ELR (cell line): ENCODE data around the gene SNTG2.

Experiments used
- DNase-seq: peaks from one replicate; pipeline ENCODE4 v3.0.0-alpha.2; 2015; ENCODE audit warnings: low read depth

Gene SNTG2

DNA sequence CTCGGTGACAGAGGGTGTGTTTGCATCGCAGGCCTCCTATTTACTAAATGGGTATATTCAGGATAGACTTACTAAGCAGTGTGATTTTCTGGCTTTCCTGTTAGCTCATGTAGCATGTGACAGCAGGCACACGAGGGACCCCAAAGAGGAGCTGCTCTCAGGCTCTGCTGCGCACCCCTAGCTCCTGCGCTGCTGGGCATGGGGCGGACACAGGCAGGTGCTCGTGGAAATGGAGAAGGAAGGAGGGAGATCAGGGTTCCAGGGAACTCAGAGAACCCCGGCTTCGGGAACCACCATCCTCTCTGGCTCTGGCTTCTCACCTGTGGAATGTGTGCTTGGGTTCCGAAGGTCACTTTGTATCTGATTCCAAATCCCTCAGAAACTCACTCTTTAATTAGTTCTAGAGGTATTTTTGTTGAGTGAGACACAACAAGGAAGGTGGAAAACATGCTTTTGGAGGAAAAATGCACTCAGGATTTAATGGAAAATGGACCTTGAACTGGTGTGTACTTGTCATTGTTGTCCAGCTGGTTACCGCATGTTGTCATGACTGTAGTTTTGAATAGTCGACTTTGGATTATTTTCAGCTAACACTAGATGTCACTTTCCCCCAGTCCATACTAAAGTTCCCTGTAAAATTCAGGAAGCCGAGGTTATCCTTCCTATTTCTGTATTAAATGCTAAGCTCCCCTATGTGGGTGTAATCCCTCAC is 3.5 kb downstream of the SNTG2 start:
- DNase-seq: peak; percentile 10

GRCh38 chr2:954687-955000 is 4.0 kb downstream of the SNTG2 start:
- no peak for DNase-seq

DNA sequence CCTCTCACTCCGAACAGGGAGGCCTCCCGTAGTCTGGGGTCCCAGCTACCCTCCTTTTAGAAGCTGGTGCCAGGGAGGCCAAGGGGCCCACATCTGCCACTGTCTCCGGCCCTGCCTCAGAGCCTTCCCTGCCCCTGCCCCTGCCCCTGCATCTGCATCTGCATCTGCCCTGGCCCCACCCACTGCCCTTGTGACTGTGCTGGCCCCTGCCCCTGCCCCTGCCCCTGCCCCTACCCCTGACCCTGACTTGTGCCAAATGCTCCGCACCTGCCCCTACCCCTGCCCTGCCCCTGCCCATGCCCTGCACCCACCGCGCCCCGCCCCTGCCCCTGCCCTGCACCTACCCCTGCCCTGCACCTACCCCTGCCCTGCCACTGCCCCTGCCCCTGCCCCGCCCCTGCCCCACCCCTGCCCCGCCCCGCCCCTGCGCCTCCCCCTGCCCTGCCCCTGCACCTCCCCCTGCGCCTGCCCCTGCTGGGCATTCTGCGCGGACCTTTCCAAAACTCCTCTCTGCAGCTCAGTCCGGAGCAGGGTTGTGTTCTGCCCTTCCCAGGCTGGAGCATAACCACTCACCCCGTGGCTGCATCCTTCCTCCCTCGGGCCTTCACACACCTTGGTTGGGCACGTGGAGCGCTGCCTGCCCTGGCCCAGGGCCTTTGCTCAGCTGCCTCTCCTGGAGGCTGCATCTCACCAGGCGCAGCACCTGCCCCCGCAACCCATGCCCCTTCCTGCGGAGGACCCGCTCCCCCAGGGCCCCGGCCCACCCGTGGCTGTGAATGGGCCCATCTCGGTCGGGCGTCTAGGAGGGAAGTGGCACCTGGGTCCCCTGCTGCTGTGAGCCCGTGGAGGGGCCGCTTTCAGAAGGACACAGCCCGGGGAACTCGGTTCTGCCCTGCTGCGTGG is 5.4 kb downstream of the SNTG2 start:
- no peak for DNase-seq

DNA sequence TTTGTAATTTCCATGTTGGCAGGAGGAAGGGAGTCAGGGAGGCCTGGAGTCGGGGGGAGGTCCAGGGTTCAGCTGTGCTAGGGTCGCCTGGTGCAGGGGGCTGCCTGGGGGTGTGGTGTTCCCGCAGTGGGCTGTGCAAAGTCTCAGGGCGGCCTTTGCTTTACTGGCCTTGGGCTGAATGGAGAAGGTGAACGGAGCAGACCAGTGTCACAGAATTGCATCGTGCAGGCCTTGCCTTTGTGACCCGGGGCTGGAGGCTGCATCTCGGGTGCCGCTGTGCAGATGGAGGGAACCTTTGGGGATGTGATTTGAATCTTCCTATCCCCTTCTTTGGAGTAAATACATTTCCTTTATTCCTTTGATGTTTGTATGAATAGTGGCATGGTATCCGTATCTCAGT is 8.8 kb downstream of the SNTG2 start:
- DNase-seq: no peak

DNA sequence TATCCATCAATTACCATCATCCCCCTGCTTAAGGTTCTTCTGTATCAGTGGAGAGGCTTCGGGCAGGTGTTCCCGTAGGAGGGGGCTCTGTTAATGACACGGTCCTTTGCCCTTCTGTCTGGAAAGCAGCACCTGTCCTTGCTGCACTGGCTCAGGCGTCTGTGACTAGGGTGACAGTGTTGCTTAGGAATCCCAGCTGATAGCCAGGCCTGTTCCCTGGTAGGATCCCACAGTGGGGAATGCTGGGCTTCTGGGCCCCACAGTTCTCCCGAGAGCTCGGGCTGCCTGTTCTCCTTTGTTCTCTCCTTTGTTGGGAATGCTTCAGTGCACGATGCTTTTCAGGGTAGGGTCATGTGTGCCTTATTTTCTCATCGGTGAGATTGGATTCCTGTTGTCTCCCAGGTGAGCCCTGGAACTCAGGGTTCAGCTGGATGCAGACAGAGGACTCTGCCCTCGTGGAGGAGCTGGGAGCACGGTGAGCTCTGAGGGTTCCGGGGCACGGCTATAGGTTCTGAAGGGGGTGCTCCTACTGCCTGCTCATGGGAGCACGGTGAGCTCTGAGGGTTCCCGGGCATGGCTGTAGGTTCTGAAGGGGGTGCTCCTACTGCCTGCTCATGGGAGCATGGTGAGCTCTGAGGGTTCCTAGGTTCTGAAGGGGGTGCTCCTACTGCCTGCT is 9.6 kb downstream of the SNTG2 start:
- DNase-seq: no peak

DNA sequence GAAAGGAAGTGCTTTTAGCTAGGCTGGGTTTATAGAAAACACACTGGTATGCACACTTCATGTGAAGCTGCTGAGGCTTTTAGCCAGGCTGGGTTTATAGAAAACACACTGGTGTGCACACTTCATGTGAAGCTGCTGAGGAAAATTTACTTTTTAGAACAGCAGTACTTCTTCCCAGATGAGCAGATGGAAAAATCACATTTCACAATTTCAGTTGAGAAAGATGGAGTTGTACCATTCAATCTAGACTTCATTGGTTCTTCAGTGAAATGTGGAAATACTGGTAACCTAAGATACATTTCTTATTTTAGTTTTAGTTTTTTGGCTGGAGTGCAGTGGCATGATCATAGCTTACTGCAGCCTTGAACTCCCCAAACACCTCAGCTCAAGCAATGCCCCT is 11.1 kb downstream of the SNTG2 start:
- no peak for DNase-seq

DNA sequence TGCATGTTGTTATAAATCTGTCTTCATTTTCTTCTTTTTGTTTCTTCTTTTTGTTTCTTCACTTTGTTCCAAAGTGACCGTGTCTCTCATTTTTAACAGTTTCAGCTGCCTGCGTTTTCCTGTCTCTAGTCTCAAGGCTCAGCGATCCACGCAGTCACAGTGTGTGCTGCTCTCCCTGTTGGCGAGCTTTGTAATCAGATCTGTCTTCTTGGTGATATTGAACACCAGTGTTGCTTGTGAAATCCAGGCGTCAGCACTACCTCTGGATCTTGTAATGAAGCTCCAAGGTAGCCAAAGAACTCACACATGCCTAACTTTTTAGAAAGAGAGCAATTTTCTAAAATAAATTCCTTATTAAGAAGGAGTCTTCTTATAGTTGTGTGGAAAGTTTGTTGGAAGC is 13.2 kb downstream of the SNTG2 start:
- DNase-seq: no peak

DNA sequence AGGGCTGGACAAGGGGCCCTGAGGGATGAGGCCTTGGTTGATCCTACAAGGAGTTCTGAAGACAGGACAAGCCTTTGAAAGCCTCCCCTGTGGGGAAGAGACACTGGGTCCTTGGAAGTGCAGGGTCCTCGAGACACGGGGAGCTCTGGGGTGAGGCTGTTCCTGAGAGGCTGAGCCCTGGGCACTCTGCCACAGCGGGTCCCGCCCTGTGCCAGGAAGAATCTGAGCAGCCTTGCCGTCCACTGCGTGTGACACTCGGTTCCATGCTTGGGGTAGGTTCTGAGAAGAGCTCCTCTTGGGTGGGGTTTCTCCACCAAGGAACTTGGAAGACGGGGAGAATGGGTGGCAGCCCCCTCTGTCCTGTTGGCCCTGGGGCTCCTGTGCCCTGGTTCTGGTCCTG is 13.9 kb downstream of the SNTG2 start:
- DNase-seq: no peak

DNA sequence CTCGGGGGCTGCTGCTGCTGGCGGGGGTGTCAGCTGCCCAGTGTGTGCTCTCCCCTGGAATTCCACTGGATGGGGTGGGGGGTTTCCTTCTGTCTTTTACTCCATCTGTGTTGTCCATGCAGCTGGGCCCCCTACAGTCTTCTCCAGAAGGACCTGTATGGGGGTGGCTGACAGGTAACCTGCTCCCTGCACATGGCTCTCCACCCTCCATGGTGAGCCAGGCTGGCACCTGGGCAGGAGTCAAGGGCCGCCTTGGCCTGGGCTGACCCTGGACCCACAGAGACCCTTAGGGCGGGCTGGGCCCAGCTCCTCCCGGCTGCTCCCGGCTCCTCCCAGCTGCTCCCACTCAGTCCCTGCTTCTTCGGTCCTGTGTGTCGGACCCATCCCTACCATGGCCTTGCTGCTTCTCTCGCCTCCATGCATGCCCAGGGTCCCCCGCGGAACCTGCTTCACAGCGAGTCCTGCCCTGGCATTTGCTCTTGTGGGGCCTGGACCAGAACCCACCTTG is 15.0 kb downstream of the SNTG2 start:
- DNase-seq: no peak

DNA sequence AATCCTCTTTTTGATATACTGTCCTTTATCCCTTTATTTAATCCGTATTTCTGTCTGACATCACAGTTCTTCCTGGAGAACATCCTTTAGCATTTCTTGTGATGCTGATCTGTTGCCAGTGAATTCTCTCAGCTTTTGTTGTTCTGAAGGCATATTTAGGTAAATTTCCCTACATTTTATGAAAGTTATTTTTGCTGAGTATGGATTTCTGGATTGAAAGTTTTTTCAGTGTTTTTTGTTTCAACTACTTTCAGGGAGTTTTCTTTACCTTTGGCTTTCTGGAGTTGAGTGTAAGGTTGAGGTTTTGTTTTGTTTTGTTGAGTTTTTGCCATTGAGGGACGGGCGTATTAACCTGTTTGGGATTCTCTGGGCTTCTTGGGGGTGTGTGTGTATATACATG is 22.5 kb downstream of the SNTG2 start:
- no peak for DNase-seq

DNA sequence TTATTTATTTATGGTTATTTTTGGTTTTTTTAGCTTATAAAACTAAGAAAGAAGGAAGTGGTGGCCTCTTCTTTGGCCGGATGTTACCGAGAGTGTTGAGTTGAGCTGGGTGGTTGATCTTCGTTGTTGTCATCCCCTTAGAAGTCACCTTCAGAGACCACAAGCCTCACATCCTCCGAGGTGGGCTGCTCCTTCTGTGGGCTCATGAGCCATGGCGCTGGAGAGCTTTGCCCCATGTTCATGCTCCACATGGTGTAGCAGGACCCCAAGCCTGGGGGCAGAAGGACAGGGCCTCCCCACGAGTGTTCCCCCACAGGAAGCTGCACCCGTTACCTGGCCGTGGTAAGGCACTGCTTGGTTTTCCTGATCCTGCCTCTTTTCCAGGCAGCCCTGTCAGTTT is 23.4 kb downstream of the SNTG2 start:
- no peak for DNase-seq

DNA sequence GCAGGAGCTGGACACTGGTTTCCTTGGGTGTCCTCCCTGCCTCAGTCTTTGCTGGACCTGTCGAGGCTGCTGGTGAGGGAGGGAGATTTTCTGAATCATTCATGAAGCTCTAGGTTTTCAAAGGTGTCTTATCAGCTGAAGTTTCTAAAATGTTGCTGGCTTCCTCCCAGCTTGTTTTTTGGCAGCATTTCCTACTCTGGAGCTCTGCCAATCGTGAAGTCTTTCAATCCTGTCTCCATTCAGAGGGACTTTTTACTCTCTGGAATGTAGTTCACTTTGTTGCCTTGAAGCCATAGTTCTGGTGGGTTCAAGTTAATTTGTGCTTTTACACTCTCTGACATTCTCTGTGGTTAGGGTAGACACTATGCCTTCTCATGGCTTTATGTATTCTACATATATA is 23.9 kb downstream of the SNTG2 start:
- DNase-seq: no peak

DNA sequence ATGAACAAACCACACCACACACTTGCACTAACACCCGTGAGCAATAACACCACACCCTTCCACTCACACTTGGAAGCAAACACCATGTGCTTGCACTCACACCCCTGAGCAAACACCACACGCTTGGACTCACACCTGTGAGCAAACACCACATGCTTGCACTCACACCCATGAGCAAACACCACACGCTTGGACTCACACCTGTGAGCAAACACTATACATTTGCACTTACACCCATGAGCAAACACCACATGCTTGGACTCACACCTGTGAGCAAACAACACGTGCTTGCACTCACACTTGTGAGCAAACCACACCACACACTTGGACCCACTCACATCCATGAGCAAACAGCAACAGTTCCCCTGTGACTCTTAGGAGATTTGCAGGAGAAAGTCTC is 24.4 kb downstream of the SNTG2 start:
- no peak for DNase-seq

GRCh38 chr2:979069-979928 is 28.6 kb downstream of the SNTG2 start:
- no peak for DNase-seq

DNA sequence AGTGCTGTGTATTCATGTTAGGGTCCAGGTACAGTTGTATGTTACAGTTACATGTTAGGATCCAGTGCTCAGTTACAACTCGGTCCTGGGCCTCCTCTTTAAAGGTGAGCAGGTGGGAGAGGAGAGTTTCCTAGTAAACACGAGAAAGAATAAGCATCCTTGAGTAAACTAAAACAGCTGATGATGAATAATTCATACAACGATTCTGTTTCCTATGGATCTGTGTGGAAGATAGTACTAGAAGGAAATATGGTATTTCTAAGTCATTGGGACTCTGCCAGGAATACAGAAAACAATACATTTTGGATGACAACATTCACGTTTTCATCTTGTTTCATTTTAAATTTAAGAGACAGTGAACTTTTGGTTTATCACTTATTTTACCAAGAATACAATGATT is 29.5 kb downstream of the SNTG2 start:
- no peak for DNase-seq

DNA sequence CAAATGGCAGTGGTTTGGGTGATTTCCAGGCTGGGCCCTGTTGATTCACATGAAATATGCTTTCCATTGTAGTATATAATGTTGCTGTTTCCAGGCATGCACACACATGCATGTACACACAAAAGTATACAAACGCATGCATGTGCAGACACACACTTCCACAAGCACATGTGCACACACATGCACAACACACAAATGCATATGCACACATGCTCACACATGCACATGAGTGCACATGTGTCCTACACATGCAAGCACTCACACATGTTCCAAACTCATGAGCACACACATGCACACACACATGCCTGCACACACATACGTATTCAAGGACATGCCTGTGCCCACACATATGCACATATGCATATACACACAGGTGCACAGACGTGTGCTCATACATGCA is 30.6 kb downstream of the SNTG2 start:
- DNase-seq: no peak

DNA sequence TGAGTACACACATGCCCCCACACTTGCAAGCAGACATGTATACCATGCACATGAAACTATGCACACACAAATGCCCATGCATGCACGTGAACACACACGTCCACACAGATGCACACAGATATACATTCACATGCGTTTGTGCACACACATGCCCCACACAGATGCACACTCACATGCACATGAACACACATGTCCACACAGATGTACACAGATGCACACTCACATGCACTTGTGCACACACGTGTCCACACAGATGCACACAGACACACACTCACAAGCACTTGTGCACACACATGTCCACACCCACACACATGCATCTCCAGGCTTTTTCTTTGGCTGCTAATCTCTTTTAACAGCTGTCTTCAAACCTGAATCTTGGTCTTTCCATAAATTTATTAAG is 31.1 kb downstream of the SNTG2 start:
- no peak for DNase-seq

- DNase-seq: no peak
These were observed 34.8 kb downstream of the SNTG2 start for GRCh38 chr2:985317-985898.

DNA sequence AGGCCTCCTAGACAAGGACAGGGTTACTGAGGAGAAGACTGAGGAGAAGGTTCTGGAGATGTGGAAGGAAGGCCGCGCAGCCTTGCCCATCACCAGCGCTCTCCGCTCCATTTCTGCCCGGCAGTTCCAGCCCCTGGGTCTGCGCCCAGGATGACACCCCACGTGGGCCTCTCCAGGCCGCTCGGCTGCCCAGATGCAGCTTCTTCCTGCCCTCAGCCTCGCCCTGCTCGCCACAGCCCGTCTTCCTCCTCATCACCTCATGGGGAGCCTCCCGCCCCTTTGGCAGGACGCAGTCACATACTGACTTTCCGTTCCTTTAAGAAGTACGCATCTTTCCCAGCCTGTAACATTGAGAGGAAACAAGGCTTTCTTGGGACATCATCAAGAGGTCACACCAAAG is 37.1 kb downstream of the SNTG2 start:
- no peak for DNase-seq

- no peak for DNase-seq
These were observed 39.3 kb downstream of the SNTG2 start for GRCh38 chr2:989781-990467.

GRCh38 chr2:990970-991369 is 40.3 kb downstream of the SNTG2 start:
- DNase-seq: no peak
